Measurements from ENCODE around the gene AUTS2.

AUTS2 gene

GRCh38 chr7:69714886-69715576 is 116.8 kb downstream of the AUTS2 start:
- DNase-seq (ENCODE audit: low read depth): no peak
- no peak for TF ChIP-seq CTCF (IDR thresholded peaks at IDR 0.05; ENCODE audit: control insufficient read depth, extremely low read depth, insufficient read depth)
- H3K4me3 ChIP-seq (ENCODE audit: low read depth, low read length): no peak overlapping the region

- DNase-seq (ENCODE audit: low read depth): no peak
- H3K4me3 ChIP-seq (ENCODE audit: low read depth, low read length): no peak overlapping the region
- no peak for TF ChIP-seq CTCF (IDR thresholded peaks at IDR 0.05; ENCODE audit: control insufficient read depth, extremely low read depth, insufficient read depth)
Observed at GRCh38 chr7:69717221-69717620, 118.9 kb downstream of the AUTS2 start.

GRCh38 chr7:69719717-69720116 is 121.4 kb downstream of the AUTS2 start:
- no peak for DNase-seq (ENCODE audit: low read depth)
- no peak for TF ChIP-seq CTCF (IDR thresholded peaks at IDR 0.05; ENCODE audit: control insufficient read depth, extremely low read depth, insufficient read depth)
- H3K4me3 ChIP-seq (ENCODE audit: low read depth, low read length): no peak overlapping the region

GRCh38 chr7:69722843-69723242 is 124.6 kb downstream of the AUTS2 start:
- no peak for TF ChIP-seq CTCF (IDR thresholded peaks at IDR 0.05; ENCODE audit: control insufficient read depth, extremely low read depth, insufficient read depth)
- H3K4me3 ChIP-seq (ENCODE audit: low read depth, low read length): no peak overlapping the region
- no peak for DNase-seq (ENCODE audit: low read depth)

GRCh38 chr7:69723663-69724062 is 125.4 kb downstream of the AUTS2 start:
- TF ChIP-seq CTCF (IDR thresholded peaks at IDR 0.05; ENCODE audit: control insufficient read depth, extremely low read depth, insufficient read depth): no peak
- H3K4me3 ChIP-seq (ENCODE audit: low read depth, low read length): no peak overlapping the region
- no peak for DNase-seq (ENCODE audit: low read depth)

- no peak overlapping the region for H3K4me3 ChIP-seq (ENCODE audit: low read depth, low read length)
- no peak for DNase-seq (ENCODE audit: low read depth)
- TF ChIP-seq CTCF (IDR thresholded peaks at IDR 0.05; ENCODE audit: control insufficient read depth, extremely low read depth, insufficient read depth): no peak
Observed at GRCh38 chr7:69728304-69728703, 130.0 kb downstream of the AUTS2 start.

- DNase-seq (ENCODE audit: low read depth): peak; percentile 27
- TF ChIP-seq CTCF (IDR thresholded peaks at IDR 0.05; ENCODE audit: control insufficient read depth, extremely low read depth, insufficient read depth): no peak
- H3K4me3 ChIP-seq (ENCODE audit: low read depth, low read length): no peak overlapping the region
Observed at GRCh38 chr7:69732203-69732602, 133.9 kb downstream of the AUTS2 start.

All from LNCaP clone FGC (cell line).